CD4-positive, alpha-beta T cell (primary cell): ENCODE results near the gene NDUFB1. TPM values are rescaled to one million over a fixed set of nuclear protein-coding genes. Genes with fewer than 3 reads are reported as not detected.

Experiments used
- ATAC-seq: fragments of 200-7000 bp; cut with Tn5 transposase; one replicate; pipeline ENCODE4 v1.10.0; 2022; ENCODE audit warnings: mild to moderate bottlenecking; ENCODE audit not compliant: poor library complexity
- CTCF ChIA-PET: fragments of 350-600 bp; sonication (Branson Sonifier 250); formaldehyde crosslinking; loops from one replicate; lab custom pipeline; 2021; ENCODE audit warnings: antibody characterized with exemption, inconsistent platforms; lab: Charles Lee
- POLR2A ChIA-PET: fragments of 350-600 bp; sonication (Branson Sonifier 250); formaldehyde crosslinking; loops from one replicate; lab custom pipeline; 2021; ENCODE audit warnings: antibody characterized with exemption, inconsistent platforms; lab: Charles Lee
- DNase-seq, 14 experiments: peaks; one replicate each; pipeline ENCODE4 v3.0.0-alpha.2; 2013 to 2020; ENCODE audit warnings: mixed read lengths in 2 of 14
- H3K27ac ChIP-seq, 2 donors: one replicate each; pipeline versions ENCODE4 v1.5.1 to v1.7.0; 2013; ENCODE audit warnings: low read length in 2 of 2, low read depth in 1 of 2, mild to moderate bottlenecking in 1 of 2
- H3K27me3 ChIP-seq, 2 experiments: 1 replicate in 1 of 2; 2 replicates in 1 of 2; pipeline versions ENCODE4 v1.6.1 to v1.7.0; 2013; ENCODE audit warnings: low read length in 2 of 2, control low read depth in 1 of 2, mild to moderate bottlenecking in 1 of 2, moderate library complexity in 1 of 2; ENCODE audit not compliant: insufficient read depth in 2 of 2, control insufficient read depth in 1 of 2
- H3K36me3 ChIP-seq: one replicate; pipeline ENCODE4 v1.6.1; 2013; ENCODE audit warnings: low read length, control low read depth; ENCODE audit not compliant: insufficient read depth
- H3K4me1 ChIP-seq: one replicate; pipeline ENCODE4 v1.6.1; 2013; ENCODE audit warnings: low read length, control low read depth; ENCODE audit not compliant: insufficient read depth
- H3K4me3 ChIP-seq: one replicate; pipeline ENCODE4 v1.5.1; 2013; ENCODE audit warnings: mild to moderate bottlenecking, low read length, moderate library complexity
- H3K9me3 ChIP-seq, 2 experiments: 1 replicate in 1 of 2; 2 replicates in 1 of 2; pipeline versions ENCODE4 v1.6.1 to v1.7.0; 2013; ENCODE audit warnings: low read length in 2 of 2, mild to moderate bottlenecking in 2 of 2, control low read depth in 1 of 2, moderate library complexity in 1 of 2; ENCODE audit not compliant: control insufficient read depth in 1 of 2, insufficient read depth in 1 of 2
- H3K27ac Mint-ChIP-seq: one replicate; pipeline ENCODE4 v1.8.0; 2020; ENCODE audit warnings: mixed read lengths
- H3K27me3 Mint-ChIP-seq: one replicate; pipeline ENCODE4 v1.8.0; 2021; ENCODE audit warnings: mixed read lengths
- H3K36me3 Mint-ChIP-seq: one replicate; pipeline ENCODE4 v1.8.0; 2021; ENCODE audit warnings: low read depth, mixed read lengths
- H3K4me1 Mint-ChIP-seq: one replicate; pipeline ENCODE4 v1.8.0; 2021; ENCODE audit warnings: low read depth, mixed read lengths
- H3K4me3 Mint-ChIP-seq: one replicate; pipeline ENCODE4 v1.8.0; 2020; ENCODE audit warnings: mild to moderate bottlenecking, mixed read lengths
- H3K9me3 Mint-ChIP-seq: one replicate; pipeline ENCODE4 v1.8.0; 2020; ENCODE audit warnings: mixed read lengths
- intact Hi-C, 2 experiments: fragments of 100-400 bp; cut with DNase I in 1 of 2; cut with micrococcal nuclease in 1 of 2; formaldehyde crosslinking; loops; one replicate each; pipeline versions ENCODE4 v1.15.1 to v1.9.0; 2023 to 2025; cut with DNase I, micrococcal nuclease
- total RNA-seq, 174 experiments: library from RNA in 2 of 174; stranded (reverse) in 2 of 174; gene quantifications; one replicate each; pipeline ENCODE4 v1.2.3 and lab custom pipeline; 2021 to 2026
- TF ChIP-seq, protein P1 (sequence below): fragments of 200-600 bp; IDR thresholded peaks from one replicate; pipeline ENCODE4 v1.8.0; 2022; ENCODE audit warnings: antibody characterized with exemption, mild to moderate bottlenecking

The NDUFB1 gene
- total RNA-seq, 2 experiments from 2014 or later, result 45.3 to 48.1 TPM

DNA sequence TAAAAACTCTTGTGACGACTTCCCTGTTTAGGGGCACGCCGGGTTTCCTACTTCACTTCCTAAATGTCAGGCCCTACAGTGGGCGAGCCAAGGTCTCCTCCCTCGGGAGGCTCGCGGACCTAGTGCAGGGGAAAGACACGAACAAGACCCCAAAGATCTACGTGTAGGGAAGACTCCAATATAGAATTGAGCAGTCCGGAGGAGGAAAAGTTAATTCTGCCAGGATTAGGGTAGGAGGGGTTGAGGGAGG is 15.7 kb downstream of the NDUFB1 start:
- H3K4me3 ChIP-seq, result peak overlapping the region; percentile 66
- peaks cover 45% of the 10 kb centered on the region for H3K4me1 ChIP-seq
- CTCF ChIA-PET, result interaction anchor here (0.5 to 4.5 kb wide), 4 partner anchors 9 to 43 kb away, joined by 3 to 134 read pairs (median 4); partner anchors contain the start of genes CPSF2 and NDUFB1

DNA sequence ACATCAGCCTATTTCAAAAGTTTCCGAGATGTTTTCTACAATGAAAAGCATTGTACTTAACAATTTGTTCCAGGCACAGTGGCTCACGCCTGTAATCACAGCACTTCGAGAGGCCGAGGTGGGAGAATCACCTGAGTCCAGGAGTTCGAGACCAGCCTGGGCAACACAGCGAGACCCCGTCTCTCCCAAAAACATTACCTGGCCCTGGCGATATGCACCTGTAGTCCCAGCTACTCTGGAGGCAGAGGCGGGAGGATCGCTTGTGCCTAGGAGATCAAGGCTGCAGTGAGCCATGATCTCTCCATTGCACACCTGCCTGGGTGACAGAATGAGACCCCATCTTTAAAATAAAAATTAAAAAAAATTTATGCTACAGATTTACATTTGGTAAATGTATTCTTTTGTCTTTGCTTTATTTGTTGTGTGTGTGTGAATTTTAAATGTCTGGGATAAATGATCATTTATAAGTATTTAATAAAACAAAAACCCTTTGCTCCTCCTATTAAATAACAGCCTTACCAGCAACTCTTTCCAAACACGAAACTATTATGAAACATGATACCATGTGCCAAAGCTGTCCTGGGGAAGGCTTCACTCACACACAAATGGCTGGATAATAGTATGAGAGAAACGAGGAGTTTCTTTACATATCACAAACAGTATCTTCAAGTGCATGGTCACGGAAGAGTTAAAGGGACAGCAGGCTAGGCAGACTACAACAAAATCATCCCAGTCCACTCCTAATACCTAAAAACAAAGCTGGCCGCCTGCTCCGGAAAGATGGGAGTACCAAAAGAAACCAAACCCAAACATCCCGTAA is 16.2 kb downstream of the NDUFB1 start:
- TF ChIP-seq, protein P1, sequence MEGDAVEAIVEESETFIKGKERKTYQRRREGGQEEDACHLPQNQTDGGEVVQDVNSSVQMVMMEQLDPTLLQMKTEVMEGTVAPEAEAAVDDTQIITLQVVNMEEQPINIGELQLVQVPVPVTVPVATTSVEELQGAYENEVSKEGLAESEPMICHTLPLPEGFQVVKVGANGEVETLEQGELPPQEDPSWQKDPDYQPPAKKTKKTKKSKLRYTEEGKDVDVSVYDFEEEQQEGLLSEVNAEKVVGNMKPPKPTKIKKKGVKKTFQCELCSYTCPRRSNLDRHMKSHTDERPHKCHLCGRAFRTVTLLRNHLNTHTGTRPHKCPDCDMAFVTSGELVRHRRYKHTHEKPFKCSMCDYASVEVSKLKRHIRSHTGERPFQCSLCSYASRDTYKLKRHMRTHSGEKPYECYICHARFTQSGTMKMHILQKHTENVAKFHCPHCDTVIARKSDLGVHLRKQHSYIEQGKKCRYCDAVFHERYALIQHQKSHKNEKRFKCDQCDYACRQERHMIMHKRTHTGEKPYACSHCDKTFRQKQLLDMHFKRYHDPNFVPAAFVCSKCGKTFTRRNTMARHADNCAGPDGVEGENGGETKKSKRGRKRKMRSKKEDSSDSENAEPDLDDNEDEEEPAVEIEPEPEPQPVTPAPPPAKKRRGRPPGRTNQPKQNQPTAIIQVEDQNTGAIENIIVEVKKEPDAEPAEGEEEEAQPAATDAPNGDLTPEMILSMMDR, result no peak
- peak overlapping the region; percentile 95 for H3K4me3 Mint-ChIP-seq
- intact Hi-C loops, result loop anchor here in 1 of 2 experiments (1.0 to 10.0 kb wide), 4 partner anchors 65 to 1770 kb away; partner anchors contain the start of genes GOLGA5, LYSET, NRDE2 and TRIP11
- Histone ChIP-seq H3K4me1 (peaks cover 45% of the 10 kb centered on the region), H3K36me3 (peaks cover 4% of the 10 kb centered on the region), H3K4me3 (peak overlapping the region; percentile 66), H3K9me3 (no peaks in the 10 kb centered on the region), H3K27ac (peak overlapping the region; percentile 81 to 84), H3K27me3 (no peaks in the 10 kb centered on the region)
- peaks cover 6% of the 10 kb centered on the region for H3K36me3 Mint-ChIP-seq
- no peaks in the 10 kb centered on the region for H3K27me3 Mint-ChIP-seq
- peak overlapping the region; percentile 84 for H3K27ac Mint-ChIP-seq
- DNase-seq (peak in 1 of 14 experiments; percentile 25), ATAC-seq (no peak)
- ChIA-PET POLR2A (interaction anchor here (0.8 to 5.3 kb wide), 10 partner anchors 8 to 595 kb away, joined by 3 to 116 read pairs (median 8); partner anchors contain the start of genes CPSF2, NDUFB1, PPP4R3A and TRIP11), CTCF (interaction anchor here (1.2 to 4.5 kb wide), 3 partner anchors 16 to 42 kb away, joined by 3 to 134 read pairs (median 6); partner anchors contain the start of genes CPSF2 and NDUFB1)
- H3K4me1 Mint-ChIP-seq, result peaks cover 76% of the 10 kb centered on the region
- H3K9me3 Mint-ChIP-seq, result no peaks in the 10 kb centered on the region

More for the DNA sequence above, 15.7 kb downstream of the NDUFB1 start:
- H3K27ac ChIP-seq, result peak overlapping the region; percentile 81 to 84
- POLR2A ChIA-PET, result interaction anchor here (0.8 to 5.3 kb wide), 13 partner anchors 8 to 1722 kb away, joined by 3 to 116 read pairs (median 6); partner anchors contain the start of genes CPSF2, GOLGA5, NDUFB1 and PPP4R3A
- H3K27me3 Mint-ChIP-seq, result no peaks in the 10 kb centered on the region
- ATAC-seq (no peak), DNase-seq (peak in 6 of 14 experiments; percentile 5 to 59 (median 30))
- H3K9me3 ChIP-seq, result no peaks in the 10 kb centered on the region
- no peaks in the 10 kb centered on the region for H3K27me3 ChIP-seq
- H3K27ac Mint-ChIP-seq, result peak overlapping the region; percentile 84
- no peaks in the 10 kb centered on the region for H3K9me3 Mint-ChIP-seq
- peak overlapping the region; percentile 95 for H3K4me3 Mint-ChIP-seq
- TF ChIP-seq, protein P1, result no peak
- peaks cover 73% of the 10 kb centered on the region for H3K4me1 Mint-ChIP-seq
- H3K36me3 ChIP-seq, result peaks cover 4% of the 10 kb centered on the region
- intact Hi-C loops, result loop anchor here (1.0 to 10.0 kb wide), 6 partner anchors 15 to 1771 kb away; partner anchors contain the start of genes CPSF2 (in 2 of the 2), NDUFB1 (in 2 of the 2), TRIP11 (in 2 of the 2) and GOLGA5 (in 1 of the 2)
- H3K36me3 Mint-ChIP-seq, result peaks cover 6% of the 10 kb centered on the region

GRCh38 chr14:92103363-92103989 is 18.0 kb downstream of the NDUFB1 start:
- Histone ChIP-seq H3K9me3 (no peaks in the 10 kb centered on the region), H3K36me3 (peaks cover 4% of the 10 kb centered on the region), H3K27me3 (no peaks in the 10 kb centered on the region), H3K4me1 (peaks cover 39% of the 10 kb centered on the region), H3K27ac (no peak overlapping the region), H3K4me3 (no peak overlapping the region)
- ATAC-seq (no peak), DNase-seq (no peak)
- Mint-ChIP-seq H3K4me3 (peak overlapping the region; percentile 34), H3K36me3 (peaks cover 6% of the 10 kb centered on the region), H3K9me3 (no peaks in the 10 kb centered on the region), H3K27ac (no peak overlapping the region), H3K4me1 (peaks cover 71% of the 10 kb centered on the region), H3K27me3 (no peaks in the 10 kb centered on the region)
- CTCF ChIA-PET, result no interaction called here
- intact Hi-C loops, result loop anchor here in 1 of 2 experiments (10.0 kb wide), 1 partner anchor 1769 kb away; the partner anchor contains the start of gene NRDE2
- TF ChIP-seq, protein P1, result no peak
- POLR2A ChIA-PET, result interaction anchor here (0.7 to 2.1 kb wide), 2 partner anchors 19 to 236 kb away, joined by 3 to 7 read pairs; partner anchors contain the start of genes CPSF2 and NDUFB1
